Measurements from ENCODE around the gene PARVB. TPM values are rescaled to one million over a fixed set of nuclear protein-coding genes. Genes with fewer than 3 reads are reported as not detected.
A peak's percentile ranks its signal among the peaks of the same experiment; 100 is the strongest.

Gene PARVB
- total and polyA plus RNA-seq, 2 donors (not counting 1 experiment from before 2014, with no cell fraction given), result 12.1 to 47.3 TPM

- no peaks in the 10 kb centered on the region for H3K36me3 ChIP-seq (ENCODE audit: control insufficient read depth, insufficient read depth, low read length)
- H3K79me2 ChIP-seq (ENCODE audit: control insufficient read depth, insufficient read depth, low read length), result no peaks in the 10 kb centered on the region
- DNase-seq (ENCODE audit: low read depth in 2 of 2), result no peak
Observed at GRCh38 chr22:44188986-44189630, 165.0 kb downstream of the PARVB start.

GRCh38 chr22:44190381-44190976, 166.4 kb downstream of the PARVB start:
- Histone ChIP-seq H3K4me1 (ENCODE audit: control insufficient read depth, extremely low read depth, insufficient read depth, low read length) (no peaks in the 10 kb centered on the region), H3K9me3 (ENCODE audit: control insufficient read depth, insufficient read depth, low read depth, low read length) (no peaks in the 10 kb centered on the region), H3K27ac (ENCODE audit: insufficient read depth, low read length) (no peak overlapping the region), H3K4me3 (replicated peaks in 1 of 4; ENCODE audit: control extremely low read depth in 1 of 4, insufficient read depth in 1 of 4, low read depth in 3 of 4, low read length in 4 of 4) (no peak overlapping the region), H3K9ac (ENCODE audit: insufficient read depth, low read length) (no peak overlapping the region), H3K36me3 (ENCODE audit: control insufficient read depth, insufficient read depth, low read length) (no peaks in the 10 kb centered on the region), H2AFZ (ENCODE audit: low read length) (no peak overlapping the region), H4K20me1 (ENCODE audit: control insufficient read depth, extremely low read depth, insufficient read depth, low read length) (no peaks in the 10 kb centered on the region), H3K4me2 (ENCODE audit: extremely low read depth, insufficient read depth, low read length) (no peak overlapping the region), H3K27me3 (ENCODE audit: control insufficient read depth, insufficient read depth, low read length) (peaks cover 4% of the 10 kb centered on the region), H3K79me2 (ENCODE audit: control insufficient read depth, insufficient read depth, low read length) (no peaks in the 10 kb centered on the region)
- DNase-seq (ENCODE audit: low read depth in 2 of 2), result no peak
- TF ChIP-seq, protein P1, sequence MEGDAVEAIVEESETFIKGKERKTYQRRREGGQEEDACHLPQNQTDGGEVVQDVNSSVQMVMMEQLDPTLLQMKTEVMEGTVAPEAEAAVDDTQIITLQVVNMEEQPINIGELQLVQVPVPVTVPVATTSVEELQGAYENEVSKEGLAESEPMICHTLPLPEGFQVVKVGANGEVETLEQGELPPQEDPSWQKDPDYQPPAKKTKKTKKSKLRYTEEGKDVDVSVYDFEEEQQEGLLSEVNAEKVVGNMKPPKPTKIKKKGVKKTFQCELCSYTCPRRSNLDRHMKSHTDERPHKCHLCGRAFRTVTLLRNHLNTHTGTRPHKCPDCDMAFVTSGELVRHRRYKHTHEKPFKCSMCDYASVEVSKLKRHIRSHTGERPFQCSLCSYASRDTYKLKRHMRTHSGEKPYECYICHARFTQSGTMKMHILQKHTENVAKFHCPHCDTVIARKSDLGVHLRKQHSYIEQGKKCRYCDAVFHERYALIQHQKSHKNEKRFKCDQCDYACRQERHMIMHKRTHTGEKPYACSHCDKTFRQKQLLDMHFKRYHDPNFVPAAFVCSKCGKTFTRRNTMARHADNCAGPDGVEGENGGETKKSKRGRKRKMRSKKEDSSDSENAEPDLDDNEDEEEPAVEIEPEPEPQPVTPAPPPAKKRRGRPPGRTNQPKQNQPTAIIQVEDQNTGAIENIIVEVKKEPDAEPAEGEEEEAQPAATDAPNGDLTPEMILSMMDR (conservative IDR thresholded peaks at IDR 0.05 in 1 of 2, IDR thresholded peaks at IDR 0.05 in 1 of 2; ENCODE audit: low read depth in 1 of 2, low read length in 2 of 2), result no peak
- no peak for TF ChIP-seq EZH2 (IDR thresholded peaks at IDR 0.05; ENCODE audit: low read length, missing control alignments)

More at GRCh38 chr22:44188986-44189630, 165.0 kb downstream of the PARVB start:
- H3K27ac ChIP-seq (ENCODE audit: insufficient read depth, low read length), result no peak overlapping the region
- H3K9me3 ChIP-seq (ENCODE audit: control insufficient read depth, insufficient read depth, low read depth, low read length), result no peaks in the 10 kb centered on the region
- no peak overlapping the region for H3K4me3 ChIP-seq (replicated peaks in 1 of 4; ENCODE audit: control extremely low read depth in 1 of 4, insufficient read depth in 1 of 4, low read depth in 3 of 4, low read length in 4 of 4)
- no peak overlapping the region for H3K4me2 ChIP-seq (ENCODE audit: extremely low read depth, insufficient read depth, low read length)
- TF ChIP-seq EZH2 (IDR thresholded peaks at IDR 0.05; ENCODE audit: low read length, missing control alignments), result no peak
- TF ChIP-seq, protein P1 (conservative IDR thresholded peaks at IDR 0.05 in 1 of 2, IDR thresholded peaks at IDR 0.05 in 1 of 2; ENCODE audit: low read depth in 1 of 2, low read length in 2 of 2), result no peak
- H2AFZ ChIP-seq (ENCODE audit: low read length), result no peak overlapping the region
- H4K20me1 ChIP-seq (ENCODE audit: control insufficient read depth, extremely low read depth, insufficient read depth, low read length), result no peaks in the 10 kb centered on the region
- H3K9ac ChIP-seq (ENCODE audit: insufficient read depth, low read length), result no peak overlapping the region
- H3K4me1 ChIP-seq (ENCODE audit: control insufficient read depth, extremely low read depth, insufficient read depth, low read length), result no peaks in the 10 kb centered on the region
- peaks cover 2% of the 10 kb centered on the region for H3K27me3 ChIP-seq (ENCODE audit: control insufficient read depth, insufficient read depth, low read length)

DNA sequence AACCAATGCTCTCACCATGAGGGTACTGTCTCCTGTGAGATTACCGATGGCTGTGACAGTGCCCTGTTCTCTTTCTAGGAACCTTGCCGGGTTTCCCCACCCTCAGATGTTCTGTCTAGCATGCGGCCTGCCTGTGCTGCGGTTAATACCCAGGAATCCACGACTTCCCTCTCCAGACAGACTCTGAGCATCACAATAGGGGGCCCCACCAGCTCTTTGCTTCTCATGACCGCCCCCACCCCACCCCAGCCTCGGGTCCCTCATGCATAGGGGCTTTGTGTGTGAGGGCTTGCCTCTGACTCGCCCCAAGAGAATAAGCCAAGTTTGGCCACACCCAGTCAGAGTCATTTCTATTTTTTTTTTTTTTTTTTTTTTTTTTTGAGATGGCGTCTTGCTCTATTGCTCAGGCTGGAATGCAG, 166.9 kb downstream of the PARVB start:
- Histone ChIP-seq H3K27ac (ENCODE audit: insufficient read depth, low read length) (no peak overlapping the region), H3K27me3 (ENCODE audit: control insufficient read depth, insufficient read depth, low read length) (peaks cover 4% of the 10 kb centered on the region), H3K79me2 (ENCODE audit: control insufficient read depth, insufficient read depth, low read length) (no peaks in the 10 kb centered on the region), H3K9ac (ENCODE audit: insufficient read depth, low read length) (no peak overlapping the region), H2AFZ (ENCODE audit: low read length) (no peak overlapping the region), H3K4me1 (ENCODE audit: control insufficient read depth, extremely low read depth, insufficient read depth, low read length) (no peaks in the 10 kb centered on the region), H3K36me3 (ENCODE audit: control insufficient read depth, insufficient read depth, low read length) (no peaks in the 10 kb centered on the region), H3K4me3 (replicated peaks in 1 of 4; ENCODE audit: control extremely low read depth in 1 of 4, insufficient read depth in 1 of 4, low read depth in 3 of 4, low read length in 4 of 4) (no peak overlapping the region), H3K4me2 (ENCODE audit: extremely low read depth, insufficient read depth, low read length) (no peak overlapping the region), H3K9me3 (ENCODE audit: control insufficient read depth, insufficient read depth, low read depth, low read length) (no peaks in the 10 kb centered on the region), H4K20me1 (ENCODE audit: control insufficient read depth, extremely low read depth, insufficient read depth, low read length) (no peaks in the 10 kb centered on the region)
- DNase-seq (ENCODE audit: low read depth in 2 of 2), result peak; percentile 8 to 37
- TF ChIP-seq, protein P1 (conservative IDR thresholded peaks at IDR 0.05 in 1 of 2, IDR thresholded peaks at IDR 0.05 in 1 of 2; ENCODE audit: low read depth in 1 of 2, low read length in 2 of 2), result no peak
- TF ChIP-seq EZH2 (IDR thresholded peaks at IDR 0.05; ENCODE audit: low read length, missing control alignments), result no peak
